A673 (cell line): Measurements from ENCODE around the gene TPST1. TPM values are rescaled to one million over a fixed set of nuclear protein-coding genes. Genes with fewer than 3 reads are reported as not detected.

Experiments
- BruUV-seq: library from RNA; stranded (reverse); fragments of 400-500 nt; replicated peaks from 2 replicates; lab custom pipeline; 2021; lab: Mats Ljungman, UMichigan
- CTCF ChIA-PET: fragments of 300-600 bp; sonication (Branson Sonifier 250); formaldehyde crosslinking; loops from one replicate; lab custom pipeline; 2022; ENCODE audit warnings: antibody characterized with exemption; lab: Charles Lee
- POLR2A ChIA-PET: fragments of 300-600 bp; sonication (Branson Sonifier 250); formaldehyde crosslinking; loops from one replicate; lab custom pipeline; 2022; ENCODE audit warnings: antibody characterized with exemption; ENCODE audit not compliant: low non-redundant PET; lab: Charles Lee
- DNase-seq: peaks from one replicate; pipeline ENCODE4 v3.0.0-alpha.2; 2015; ENCODE audit warnings: low spot score
- H3K27ac ChIP-seq: fragments of 200-600 bp; sonication (generic); 2 replicates; pipeline ENCODE4 v1.5.1; 2016; ENCODE audit warnings: mixed run types, low read depth, mild to moderate bottlenecking, mixed read lengths, antibody characterized with exemption, low read length; ENCODE audit not compliant: poor library complexity, severe bottlenecking
- H3K27me3 ChIP-seq: fragments of 200-600 bp; sonication (generic); replicated peaks from 2 replicates; pipeline ENCODE4 v1.6.1; 2017; ENCODE audit warnings: mixed run types, low read depth, mild to moderate bottlenecking, mixed read lengths, antibody characterized with exemption, low read length; ENCODE audit not compliant: insufficient read depth, poor library complexity
- H3K36me3 ChIP-seq: fragments of 200-600 bp; sonication (generic); 2 replicates; pipeline ENCODE4 v1.6.1; 2016; ENCODE audit warnings: mixed run types, mild to moderate bottlenecking, mixed read lengths, antibody characterized with exemption, low read length; ENCODE audit not compliant: insufficient read depth, poor library complexity, severe bottlenecking
- H3K4me1 ChIP-seq: fragments of 200-600 bp; sonication (generic); 2 replicates; pipeline ENCODE4 v1.6.1; 2017; ENCODE audit warnings: mixed run types, mild to moderate bottlenecking, mixed read lengths, antibody characterized with exemption, low read length; ENCODE audit not compliant: insufficient read depth, poor library complexity, severe bottlenecking
- H3K4me3 ChIP-seq: fragments of 200-600 bp; sonication (generic); 2 replicates; pipeline ENCODE4 v1.5.1; 2016; ENCODE audit warnings: low read depth, mixed run types, mild to moderate bottlenecking, mixed read lengths, low read length; ENCODE audit not compliant: poor library complexity, severe bottlenecking
- H3K9me3 ChIP-seq: fragments of 200-600 bp; sonication (generic); 2 replicates; pipeline ENCODE4 v1.6.1; 2016; ENCODE audit warnings: mixed run types, low read depth, mild to moderate bottlenecking, mixed read lengths, antibody characterized with exemption, low read length; ENCODE audit not compliant: poor library complexity, severe bottlenecking
- CTCF ChIP-seq: fragments of 300-800, 200-600 bp; sonication (generic); conservative IDR thresholded peaks from 2 replicates; pipeline ENCODE4 v1.5.1; 2017; ENCODE audit warnings: low read depth, mild to moderate bottlenecking, antibody characterized with exemption, low read length, moderate library complexity, mixed read lengths
- EZH2 ChIP-seq: fragments of 200-600 bp; sonication (generic); IDR thresholded peaks from 2 replicates; pipeline ENCODE4 v1.6.1; 2017; ENCODE audit warnings: borderline replicate concordance, low read depth, mild to moderate bottlenecking, mixed read lengths, antibody characterized with exemption, low read length; ENCODE audit not compliant: poor library complexity, severe bottlenecking
- intact Hi-C: fragments of 100-400 bp; cut with micrococcal nuclease; formaldehyde crosslinking; loops from one replicate; pipeline ENCODE4 v1.10.0; 2022; ENCODE audit not compliant: unreplicated experiment
- total RNA-seq: library from RNA; stranded (reverse); gene quantifications from 2 replicates; pipeline ENCODE4 v1.2.3, GENCODE V29; 2021

The TPST1 gene
- total RNA-seq, 1 experiment from 2014 or later: 8.0 TPM

GRCh38 chr7:66256281-66256680 lies 51.1 kb downstream of the TPST1 start:
- Histone ChIP-seq H3K9me3 (no peaks in the 10 kb centered on the region), H3K4me3 (no peak overlapping the region), H3K27ac (no peak overlapping the region), H3K4me1 (no peaks in the 10 kb centered on the region), H3K36me3 (no peaks in the 10 kb centered on the region), H3K27me3 (no peaks in the 10 kb centered on the region)
- TF ChIP-seq EZH2: no peak
- no peak for TF ChIP-seq CTCF
- ChIA-PET CTCF (no interaction called here), POLR2A (no interaction called here)
- no peak for DNase-seq
- BruUV-seq: no TSS peak
- intact Hi-C loops: no loop called here

GRCh38 chr7:66257481-66257880 lies 52.3 kb downstream of the TPST1 start:
- BruUV-seq: no TSS peak
- ChIA-PET POLR2A (no interaction called here), CTCF (no interaction called here)
- H3K9me3 ChIP-seq: no peaks in the 10 kb centered on the region
- no peaks in the 10 kb centered on the region for H3K4me1 ChIP-seq
- no peaks in the 10 kb centered on the region for H3K27me3 ChIP-seq
- H3K4me3 ChIP-seq: no peak overlapping the region
- intact Hi-C loops: no loop called here
- no peak overlapping the region for H3K27ac ChIP-seq
- TF ChIP-seq CTCF (no peak), EZH2 (no peak)
- no peak for DNase-seq
- H3K36me3 ChIP-seq: no peaks in the 10 kb centered on the region

GRCh38 chr7:66258409-66258808 lies 53.3 kb downstream of the TPST1 start:
- no peaks in the 10 kb centered on the region for H3K36me3 ChIP-seq
- peaks cover 2% of the 10 kb centered on the region for H3K9me3 ChIP-seq
- intact Hi-C loops: no loop called here
- ChIA-PET POLR2A (no interaction called here), CTCF (no interaction called here)
- no peak overlapping the region for H3K4me3 ChIP-seq
- TF ChIP-seq CTCF (no peak), EZH2 (no peak)
- no TSS peak for BruUV-seq
- no peaks in the 10 kb centered on the region for H3K4me1 ChIP-seq
- no peak for DNase-seq
- H3K27me3 ChIP-seq: no peaks in the 10 kb centered on the region
- no peak overlapping the region for H3K27ac ChIP-seq
